KMS-11 (cell line): ENCODE data around the gene FAM171A2.

Experiments
- H2AFZ ChIP-seq: fragments of 200-600 bp; sonication (generic); 2 replicates; pipeline ENCODE4 v1.6.1; 2016; ENCODE audit warnings: antibody characterized with exemption, mixed run types, low read depth
- H3K27ac ChIP-seq: fragments of 200-600 bp; sonication (generic); 2 replicates; pipeline ENCODE4 v1.6.1; 2016; ENCODE audit warnings: mild to moderate bottlenecking, mixed run types
- H3K27me3 ChIP-seq: fragments of 200-600 bp; sonication (generic); 2 replicates; pipeline ENCODE4 v1.6.1; 2017; ENCODE audit warnings: mild to moderate bottlenecking, low read depth, mixed run types, moderate library complexity; ENCODE audit not compliant: insufficient read depth
- H3K36me3 ChIP-seq: fragments of 200-600 bp; sonication (generic); 2 replicates; pipeline ENCODE4 v1.6.1; 2017; ENCODE audit warnings: mild to moderate bottlenecking, mixed run types; ENCODE audit not compliant: insufficient read depth
- H3K4me1 ChIP-seq: fragments of 200-600 bp; sonication (generic); 2 replicates; pipeline ENCODE4 v1.6.1; 2016; ENCODE audit warnings: mild to moderate bottlenecking, low read depth, mixed run types; ENCODE audit not compliant: poor library complexity, severe bottlenecking
- H3K4me2 ChIP-seq: fragments of 200-600 bp; sonication (generic); 2 replicates; pipeline ENCODE4 v1.7.0; 2016; ENCODE audit warnings: mild to moderate bottlenecking, mixed run types
- H3K4me3 ChIP-seq: fragments of 200-600 bp; sonication (generic); IDR thresholded peaks from 2 replicates; pipeline ENCODE4 v1.6.1; 2017; ENCODE audit warnings: low read depth, low read length, mixed read lengths; ENCODE audit not compliant: insufficient read depth
- H3K79me2 ChIP-seq: fragments of 200-600 bp; sonication (generic); 2 replicates; pipeline ENCODE4 v1.6.1; 2016; ENCODE audit warnings: low read depth, mixed run types; ENCODE audit not compliant: insufficient read depth
- H3K9ac ChIP-seq: fragments of 200-600 bp; sonication (generic); 2 replicates; pipeline ENCODE4 v1.6.1; 2016; ENCODE audit warnings: mild to moderate bottlenecking, mixed run types
- H4K20me1 ChIP-seq: fragments of 200-600 bp; sonication (generic); 2 replicates; pipeline ENCODE4 v1.6.1; 2016; ENCODE audit warnings: mild to moderate bottlenecking, mixed run types; ENCODE audit not compliant: insufficient read depth
- TF ChIP-seq, protein P1 (sequence below): fragments of 200-600 bp; sonication (generic); conservative IDR thresholded peaks from 2 replicates; pipeline ENCODE4 v1.6.1; 2017; ENCODE audit warnings: low read depth, mild to moderate bottlenecking, antibody characterized with exemption, low read length, moderate library complexity, mixed read lengths

FAM171A2 gene

DNA sequence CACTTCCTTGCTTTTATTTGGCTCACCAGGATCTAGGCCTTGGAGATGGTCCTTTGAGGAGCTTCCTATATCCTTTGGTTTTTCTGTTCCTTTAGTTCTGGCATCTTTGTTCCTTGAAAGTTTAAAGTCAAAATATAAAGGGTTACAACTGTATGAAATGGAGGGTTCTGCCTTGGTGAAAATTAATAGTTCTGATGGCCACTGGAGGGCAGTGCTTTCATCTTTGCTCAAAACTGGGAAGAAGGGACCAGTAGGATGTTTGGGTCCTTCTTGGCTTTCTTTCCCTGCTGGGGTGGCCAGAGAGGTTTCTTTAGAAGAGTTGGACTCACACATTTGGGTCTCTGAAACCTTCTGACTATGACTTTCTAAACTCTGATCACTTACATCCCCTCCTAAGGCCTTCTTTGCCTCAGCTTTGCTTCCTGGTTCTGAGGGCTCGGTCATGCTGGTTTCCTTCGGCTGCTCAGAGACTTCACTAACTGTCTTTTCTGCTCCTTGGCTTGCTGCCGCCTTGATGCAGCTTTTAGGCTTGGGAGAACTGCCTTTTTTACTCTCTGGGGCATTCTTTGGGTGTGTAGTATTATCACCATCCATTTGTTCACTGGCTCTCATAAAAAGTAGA, 36.7 kb upstream of the FAM171A2 start:
- peaks cover 47% of the 10 kb centered on the region for H3K4me1 ChIP-seq
- no peaks in the 10 kb centered on the region for H3K79me2 ChIP-seq
- no peaks in the 10 kb centered on the region for H4K20me1 ChIP-seq
- H3K9ac ChIP-seq = no peak overlapping the region
- H3K4me2 ChIP-seq = peak overlapping the region; percentile 2; the same call in 1 of the 2 replicates
- TF ChIP-seq, protein P1, sequence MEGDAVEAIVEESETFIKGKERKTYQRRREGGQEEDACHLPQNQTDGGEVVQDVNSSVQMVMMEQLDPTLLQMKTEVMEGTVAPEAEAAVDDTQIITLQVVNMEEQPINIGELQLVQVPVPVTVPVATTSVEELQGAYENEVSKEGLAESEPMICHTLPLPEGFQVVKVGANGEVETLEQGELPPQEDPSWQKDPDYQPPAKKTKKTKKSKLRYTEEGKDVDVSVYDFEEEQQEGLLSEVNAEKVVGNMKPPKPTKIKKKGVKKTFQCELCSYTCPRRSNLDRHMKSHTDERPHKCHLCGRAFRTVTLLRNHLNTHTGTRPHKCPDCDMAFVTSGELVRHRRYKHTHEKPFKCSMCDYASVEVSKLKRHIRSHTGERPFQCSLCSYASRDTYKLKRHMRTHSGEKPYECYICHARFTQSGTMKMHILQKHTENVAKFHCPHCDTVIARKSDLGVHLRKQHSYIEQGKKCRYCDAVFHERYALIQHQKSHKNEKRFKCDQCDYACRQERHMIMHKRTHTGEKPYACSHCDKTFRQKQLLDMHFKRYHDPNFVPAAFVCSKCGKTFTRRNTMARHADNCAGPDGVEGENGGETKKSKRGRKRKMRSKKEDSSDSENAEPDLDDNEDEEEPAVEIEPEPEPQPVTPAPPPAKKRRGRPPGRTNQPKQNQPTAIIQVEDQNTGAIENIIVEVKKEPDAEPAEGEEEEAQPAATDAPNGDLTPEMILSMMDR = peak; percentile 85
- no peak overlapping the region for H3K4me3 ChIP-seq
- H2AFZ ChIP-seq = no peak overlapping the region
- no peaks in the 10 kb centered on the region; the same call in 1 of the 2 replicates for H3K36me3 ChIP-seq
- H3K27ac ChIP-seq = no peak overlapping the region
- no peaks in the 10 kb centered on the region for H3K27me3 ChIP-seq

GRCh38 chr17:44398692-44399691, 35.3 kb upstream of the FAM171A2 start:
- TF ChIP-seq, protein P1 = no peak
- Histone ChIP-seq H2AFZ (no peak overlapping the region), H3K9ac (no peak overlapping the region), H3K4me3 (no peak overlapping the region), H3K27ac (no peak overlapping the region), H3K79me2 (no peaks in the 10 kb centered on the region), H4K20me1 (no peaks in the 10 kb centered on the region), H3K27me3 (no peaks in the 10 kb centered on the region), H3K36me3 (no peaks in the 10 kb centered on the region; the same call in 1 of the 2 replicates), H3K4me2 (no peak overlapping the region), H3K4me1 (peaks cover 37% of the 10 kb centered on the region)

- H4K20me1 ChIP-seq = no peaks in the 10 kb centered on the region
- H3K4me3 ChIP-seq = no peak overlapping the region
- no peaks in the 10 kb centered on the region for H3K27me3 ChIP-seq
- no peak overlapping the region for H3K4me2 ChIP-seq
- TF ChIP-seq, protein P1 = no peak
- H3K9ac ChIP-seq = no peak overlapping the region
- H3K27ac ChIP-seq = no peak overlapping the region
- no peak overlapping the region for H2AFZ ChIP-seq
- H3K79me2 ChIP-seq = no peaks in the 10 kb centered on the region
- no peaks in the 10 kb centered on the region; the same call in 1 of the 2 replicates for H3K36me3 ChIP-seq
- peaks cover 25% of the 10 kb centered on the region for H3K4me1 ChIP-seq
Measured at GRCh38 chr17:44397479-44398440, 34.1 kb upstream of the FAM171A2 start.

DNA sequence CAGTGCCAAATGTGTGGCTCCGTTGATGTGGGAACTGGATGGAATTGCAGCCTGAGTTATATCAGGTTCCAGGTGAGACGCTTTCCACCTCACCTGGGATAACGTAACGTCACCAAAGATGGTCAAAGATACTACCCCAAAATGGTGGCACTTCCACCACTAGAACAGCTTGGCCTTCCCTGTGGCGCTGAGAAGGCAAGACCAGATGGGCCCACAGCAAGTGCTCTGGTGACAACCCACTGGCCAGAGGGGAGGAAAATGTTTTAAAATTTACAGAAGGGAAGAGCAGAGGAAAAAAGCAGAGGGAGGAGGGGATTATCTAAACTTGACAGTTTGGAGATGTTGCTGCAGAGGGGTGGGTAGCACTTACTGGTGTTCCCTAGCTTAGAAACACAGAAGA, 33.3 kb upstream of the FAM171A2 start:
- Histone ChIP-seq H3K4me3 (no peak overlapping the region), H3K4me2 (no peak overlapping the region), H3K27me3 (no peaks in the 10 kb centered on the region), H3K4me1 (peaks cover 17% of the 10 kb centered on the region), H3K79me2 (no peaks in the 10 kb centered on the region), H3K27ac (no peak overlapping the region), H4K20me1 (no peaks in the 10 kb centered on the region), H3K36me3 (no peaks in the 10 kb centered on the region; the same call in 1 of the 2 replicates), H2AFZ (no peak overlapping the region), H3K9ac (no peak overlapping the region)
- TF ChIP-seq, protein P1 = no peak
